GM12801 (cell line): Measurements from ENCODE around the gene KCNK13.

Source experiments
- CTCF ChIP-seq: IDR thresholded peaks from one replicate; pipeline ENCODE4 v1.5.1; 2011; ENCODE audit warnings: control low read depth; ENCODE audit not compliant: insufficient read length; ENCODE audit errors: extremely low read depth

The KCNK13 gene

DNA sequence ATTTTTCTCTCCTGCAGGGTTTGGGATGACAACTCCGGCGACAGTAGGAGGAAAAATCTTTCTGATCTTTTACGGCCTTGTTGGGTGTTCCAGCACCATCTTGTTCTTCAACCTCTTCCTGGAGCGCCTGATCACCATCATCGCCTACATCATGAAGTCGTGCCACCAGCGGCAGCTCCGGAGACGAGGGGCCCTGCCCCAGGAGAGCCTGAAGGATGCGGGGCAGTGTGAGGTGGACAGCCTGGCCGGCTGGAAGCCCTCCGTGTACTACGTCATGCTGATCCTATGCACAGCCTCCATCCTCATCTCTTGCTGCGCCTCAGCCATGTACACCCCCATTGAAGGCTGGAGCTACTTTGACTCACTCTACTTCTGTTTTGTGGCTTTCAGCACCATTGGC is 122.3 kb downstream of the KCNK13 start:
- TF ChIP-seq CTCF: no peak

DNA sequence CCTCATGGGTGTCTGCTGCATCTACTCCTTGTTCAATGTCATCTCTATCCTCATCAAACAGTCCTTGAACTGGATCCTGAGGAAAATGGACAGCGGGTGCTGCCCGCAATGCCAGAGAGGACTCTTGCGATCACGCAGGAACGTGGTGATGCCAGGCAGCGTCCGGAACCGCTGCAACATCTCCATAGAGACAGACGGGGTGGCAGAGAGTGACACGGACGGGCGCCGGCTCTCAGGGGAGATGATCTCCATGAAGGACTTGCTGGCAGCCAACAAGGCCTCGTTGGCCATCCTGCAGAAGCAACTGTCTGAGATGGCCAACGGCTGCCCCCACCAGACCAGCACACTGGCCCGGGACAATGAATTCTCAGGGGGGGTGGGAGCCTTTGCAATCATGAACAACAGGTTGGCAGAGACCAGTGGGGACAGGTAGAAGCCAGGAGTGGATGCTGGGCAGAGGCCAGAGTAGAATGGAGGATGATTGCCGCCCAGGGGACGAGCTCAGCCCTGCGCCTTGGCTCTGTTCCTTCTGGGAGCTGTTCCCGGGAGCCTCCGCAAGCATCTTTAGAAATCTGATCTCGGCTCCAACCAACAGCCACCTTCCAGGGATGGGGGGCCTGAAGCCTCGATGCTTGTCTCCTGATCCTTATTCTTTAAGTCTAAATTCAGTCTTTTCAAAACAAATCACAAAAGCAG is 122.9 kb downstream of the KCNK13 start:
- TF ChIP-seq CTCF: no peak

- no peak for TF ChIP-seq CTCF
Measured at GRCh38 chr14:90188588-90188987, 126.8 kb downstream of the KCNK13 start.

GRCh38 chr14:90191154-90191553 is 129.4 kb downstream of the KCNK13 start:
- TF ChIP-seq CTCF: no peak

- TF ChIP-seq CTCF: no peak
Measured at GRCh38 chr14:90191585-90191984, 129.8 kb downstream of the KCNK13 start.

DNA sequence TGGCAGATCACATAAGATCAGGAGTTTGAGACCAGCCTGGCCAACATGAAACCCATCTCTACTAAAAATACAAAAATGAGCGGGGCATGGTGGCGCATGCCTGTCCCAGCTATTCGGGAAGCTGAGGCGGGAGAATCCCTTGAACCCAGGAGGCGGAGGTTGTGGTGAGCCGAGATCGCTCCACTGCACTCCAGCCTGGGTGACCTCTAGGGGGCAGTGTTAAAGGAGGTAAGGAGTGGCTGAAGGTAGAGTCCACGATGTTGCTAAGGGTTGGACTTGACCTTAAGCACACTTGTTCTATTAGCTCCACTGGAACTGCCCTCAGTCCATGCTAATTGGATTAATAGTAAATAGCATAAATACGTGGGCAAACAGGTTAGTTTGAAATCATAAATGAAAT is 132.1 kb downstream of the KCNK13 start:
- no peak for TF ChIP-seq CTCF

DNA sequence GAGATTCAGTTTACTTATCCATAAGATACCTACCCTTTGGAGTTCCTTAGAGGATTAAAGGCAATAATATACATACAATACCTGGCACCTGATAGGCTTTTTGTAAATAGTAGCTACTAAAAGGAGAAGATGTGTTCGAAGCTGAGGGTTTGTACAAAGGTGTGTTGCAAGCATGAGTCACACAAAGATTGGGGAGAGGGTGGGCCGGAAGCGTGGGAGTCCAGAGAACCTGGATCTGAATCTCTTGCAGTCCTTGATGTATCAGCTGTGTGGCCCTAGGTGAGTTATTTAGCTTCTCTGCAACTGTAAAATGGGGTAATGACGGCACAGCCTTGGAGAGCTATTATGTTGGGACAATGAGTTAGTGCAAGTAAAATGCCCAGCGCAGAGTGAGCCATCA is 132.9 kb downstream of the KCNK13 start:
- TF ChIP-seq CTCF: no peak
